ENCODE results near the gene DCST2. TPM values are rescaled to one million over a fixed set of nuclear protein-coding genes. Genes with fewer than 3 reads are reported as not detected.

Gene DCST2
- total and polyA plus RNA-seq, 9 of the 15 experiments (the other 6 are each of a cell fraction or from before 2014, with no cell fraction given), result 0.09 to 0.49 (median 0.11) TPM; not detected in 3

DNA sequence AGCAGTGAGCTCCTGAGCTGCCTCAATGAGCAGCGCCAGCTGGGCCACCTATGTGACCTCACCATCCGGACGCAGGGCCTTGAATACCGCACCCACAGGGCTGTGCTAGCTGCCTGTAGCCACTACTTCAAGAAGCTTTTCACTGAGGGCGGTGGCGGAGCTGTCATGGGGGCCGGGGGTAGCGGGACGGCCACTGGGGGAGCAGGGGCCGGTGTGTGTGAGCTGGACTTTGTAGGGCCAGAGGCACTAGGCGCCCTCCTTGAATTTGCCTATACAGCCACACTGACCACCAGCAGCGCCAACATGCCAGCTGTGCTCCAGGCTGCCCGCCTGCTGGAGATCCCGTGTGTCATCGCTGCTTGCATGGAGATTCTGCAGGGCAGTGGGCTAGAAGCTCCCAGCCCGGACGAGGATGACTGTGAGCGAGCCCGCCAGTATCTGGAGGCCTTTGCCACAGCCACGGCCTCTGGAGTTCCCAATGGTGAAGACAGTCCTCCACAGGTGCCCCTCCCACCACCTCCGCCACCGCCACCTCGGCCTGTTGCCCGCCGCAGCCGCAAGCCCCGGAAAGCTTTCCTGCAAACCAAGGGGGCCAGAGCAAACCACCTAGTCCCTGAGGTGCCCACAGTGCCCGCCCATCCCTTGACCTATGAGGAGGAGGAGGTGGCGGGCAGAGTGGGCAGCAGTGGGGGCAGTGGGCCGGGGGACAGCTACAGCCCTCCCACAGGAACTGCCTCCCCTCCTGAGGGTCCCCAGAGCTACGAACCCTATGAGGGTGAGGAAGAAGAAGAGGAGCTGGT, 18.7 kb downstream of the DCST2 start:
- Histone ChIP-seq H3K9me3 (replicated peaks; ENCODE audit: control insufficient read depth, insufficient read depth, low read depth, low read length) (no peaks in the 10 kb centered on the region), H3K79me2 (ENCODE audit: control insufficient read depth, insufficient read depth, low read length) (peaks cover 37% of the 10 kb centered on the region), H3K9me1 (ENCODE audit: control insufficient read depth, insufficient read depth, low read length) (no peaks in the 10 kb centered on the region), H3K4me3 (no peak overlapping the region), H3K27me3 (ENCODE audit: control insufficient read depth in 2 of 2, insufficient read depth in 2 of 2, low read length in 2 of 2) (no peaks in the 10 kb centered on the region), H3K4me2 (ENCODE audit: insufficient read depth, low read length) (no peak overlapping the region), H3K4me1 (replicated peaks in 1 of 2; ENCODE audit: control insufficient read depth in 2 of 2, insufficient read depth in 2 of 2, low read length in 2 of 2) (peaks cover 52 to 81% of the 10 kb centered on the region in 2 experiments), H3K27ac (ENCODE audit: extremely low read depth, low read depth, low read length) (no peak overlapping the region), H3K36me3 (ENCODE audit: control insufficient read depth, insufficient read depth, low read length) (peaks cover 67% of the 10 kb centered on the region; the same call in 2 of the 3 replicates), H2AFZ (ENCODE audit: low read depth, low read length) (no peak overlapping the region), H3K9ac (ENCODE audit: insufficient read depth in 1 of 2, low read depth in 2 of 2, low read length in 2 of 2) (no peak overlapping the region), H4K20me1 (replicated peaks; ENCODE audit: control insufficient read depth, insufficient read depth, low read length) (no peaks in the 10 kb centered on the region; the same call in 1 of the 2 replicates)
- FAIRE-seq (no peak), ATAC-seq (no peak), DNase-seq (ENCODE audit: extremely low read depth in 1 of 4, low spot score in 3 of 4) (no peak)
- in situ Hi-C loops (cut with MboI) (no loop called here), intact Hi-C loops (cut with micrococcal nuclease) (no loop called here)
- CTCF ChIA-PET (ENCODE audit: low intra/inter-chr PET ratio), result no interaction called here
- no peak for TF ChIP-seq ZNF583 (CRISPR knock-in tag; IDR thresholded peaks at IDR 0.05)
- TF ChIP-seq RFX1 (IDR thresholded peaks at IDR 0.05), result no peak
- TF ChIP-seq RBFOX2 (IDR thresholded peaks at IDR 0.05; ENCODE audit: low read depth, low read length), result peak; percentile 58; the same call in 1 of the 2 replicates
- no peak for TF ChIP-seq MCM7 (IDR thresholded peaks at IDR 0.05)
- TF ChIP-seq ZNF324 (CRISPR knock-in tag; IDR thresholded peaks at IDR 0.05), result no peak
- TF ChIP-seq POLR2G (IDR thresholded peaks at IDR 0.05; ENCODE audit: low read depth, low read length), result peak; percentile 44
- peak; percentile 99 for TF ChIP-seq ZBTB33 (CRISPR knock-in tag; IDR thresholded peaks at IDR 0.05)
- no TSS peak for BruUV-seq (replicated peaks)
- POLR2A ChIA-PET, result interaction anchor here (0.6 to 2.4 kb wide), 6 partner anchors 14 to 149 kb away, joined by 3 to 8 read pairs (median 5); partner anchors contain the start of genes LENEP and PYGO2
- WGBS (ENCODE audit: insufficient coverage, low coverage, missing lambda C conversion rate), result 91% methylated on average over 24 of the region's 31 CpGs

Data from K562 (cell line).